DOHH2 (cell line): ENCODE data around the gene MAF.

Source experiments
- CTCF ChIP-seq: fragments of 200-600 bp; sonication (generic); IDR thresholded peaks from one replicate; pipeline ENCODE4 v1.5.1; 2014; ENCODE audit warnings: antibody characterized with exemption, mild to moderate bottlenecking, low read depth, low read length; ENCODE audit not compliant: poor library complexity, severe bottlenecking
- EZH2phosphoT487 ChIP-seq: fragments of 200-600 bp; sonication (generic); IDR thresholded peaks from 2 replicates; pipeline ENCODE4 v1.6.1; 2017; ENCODE audit warnings: borderline replicate concordance, mild to moderate bottlenecking, antibody characterized with exemption, low read length, moderate library complexity, mixed read lengths

GRCh38 chr16:79642652-79643051, 42.1 kb upstream of the MAF start:
- no peak for TF ChIP-seq CTCF
- no peak for TF ChIP-seq EZH2phosphoT487
